Endothelial cell (in vitro differentiated cells): ENCODE results near the gene GNAO1. TPM values are rescaled to one million over a fixed set of nuclear protein-coding genes. Genes with fewer than 3 reads are reported as not detected.

Experiments
- DNase-seq: peaks from one replicate; pipeline ENCODE4 v3.0.0; 2021; ENCODE audit warnings: low spot score
- H3K27ac Mint-ChIP-seq: one replicate; pipeline ENCODE4 v1.8.0; 2021; ENCODE audit warnings: mixed read lengths, inconsistent platforms; ENCODE audit not compliant: unreplicated experiment
- H3K27me3 Mint-ChIP-seq: one replicate; pipeline ENCODE4 v1.8.0; 2021; ENCODE audit warnings: mild to moderate bottlenecking, moderate library complexity, mixed read lengths, inconsistent platforms; ENCODE audit not compliant: unreplicated experiment
- H3K36me3 Mint-ChIP-seq: one replicate; pipeline ENCODE4 v1.8.0; 2021; ENCODE audit warnings: mild to moderate bottlenecking, low read depth, mixed read lengths, inconsistent platforms; ENCODE audit not compliant: unreplicated experiment
- H3K4me1 Mint-ChIP-seq: one replicate; pipeline ENCODE4 v1.8.0; 2021; ENCODE audit warnings: mild to moderate bottlenecking, mixed read lengths, inconsistent platforms; ENCODE audit not compliant: unreplicated experiment
- H3K4me3 Mint-ChIP-seq: one replicate; pipeline ENCODE4 v1.8.0; 2021; ENCODE audit warnings: mild to moderate bottlenecking, mixed read lengths, inconsistent platforms; ENCODE audit not compliant: unreplicated experiment
- H3K9me3 Mint-ChIP-seq: one replicate; pipeline ENCODE4 v1.8.0; 2021; ENCODE audit warnings: mixed read lengths, inconsistent platforms; ENCODE audit not compliant: unreplicated experiment
- CTCF ChIP-seq: fragments of 200-600 bp; sonication (generic); IDR thresholded peaks from one replicate; pipeline ENCODE4 v1.5.0; 2021; ENCODE audit warnings: antibody characterized with exemption; ENCODE audit not compliant: unreplicated experiment
- total RNA-seq: library from RNA; stranded (reverse); fragmentation: NEBNext Ultra II Directional; extraction: Animal tissue kit (Norgen Biotek cat#: 25700); gene quantifications from one replicate; pipeline ENCODE4 v1.2.1, GENCODE V29; 2021; ENCODE audit not compliant: unreplicated experiment

Gene GNAO1
- total RNA-seq, 1 donor from 2014 or later: 0.69 TPM

- H3K4me1 Mint-ChIP-seq: no peaks in the 10 kb centered on the region
- H3K27ac Mint-ChIP-seq: no peak overlapping the region
- no peaks in the 10 kb centered on the region for H3K36me3 Mint-ChIP-seq
- no peak for TF ChIP-seq CTCF
- DNase-seq: no peak
- H3K9me3 Mint-ChIP-seq: no peaks in the 10 kb centered on the region
- H3K4me3 Mint-ChIP-seq: no peak overlapping the region
- H3K27me3 Mint-ChIP-seq: peaks cover 7% of the 10 kb centered on the region
These were observed 117.7 kb downstream of the GNAO1 start for GRCh38 chr16:56309008-56309407.

- no peak for DNase-seq
- Mint-ChIP-seq H3K4me3 (no peak overlapping the region), H3K9me3 (no peaks in the 10 kb centered on the region), H3K27ac (no peak overlapping the region), H3K27me3 (peaks cover 4% of the 10 kb centered on the region), H3K4me1 (no peaks in the 10 kb centered on the region), H3K36me3 (no peaks in the 10 kb centered on the region)
- TF ChIP-seq CTCF: no peak
These were observed 119.4 kb downstream of the GNAO1 start for GRCh38 chr16:56310690-56311089.

GRCh38 chr16:56311208-56312027 lies 120.1 kb downstream of the GNAO1 start:
- Mint-ChIP-seq H3K4me3 (no peak overlapping the region), H3K9me3 (no peaks in the 10 kb centered on the region), H3K4me1 (no peaks in the 10 kb centered on the region), H3K27me3 (peaks cover 6% of the 10 kb centered on the region), H3K27ac (no peak overlapping the region), H3K36me3 (no peaks in the 10 kb centered on the region)
- DNase-seq: no peak
- TF ChIP-seq CTCF: no peak

- H3K27ac Mint-ChIP-seq: no peak overlapping the region
- H3K36me3 Mint-ChIP-seq: no peaks in the 10 kb centered on the region
- no peak for DNase-seq
- no peak overlapping the region for H3K4me3 Mint-ChIP-seq
- no peaks in the 10 kb centered on the region for H3K4me1 Mint-ChIP-seq
- no peak for TF ChIP-seq CTCF
- H3K27me3 Mint-ChIP-seq: peaks cover 6% of the 10 kb centered on the region
- no peaks in the 10 kb centered on the region for H3K9me3 Mint-ChIP-seq
These were observed 120.7 kb downstream of the GNAO1 start for GRCh38 chr16:56312028-56312300.

- Mint-ChIP-seq H3K9me3 (no peaks in the 10 kb centered on the region), H3K36me3 (no peaks in the 10 kb centered on the region)
- TF ChIP-seq CTCF: no peak
These were observed 121.3 kb downstream of the GNAO1 start for GRCh38 chr16:56312556-56312955.

More at GRCh38 chr16:56312556-56312955, 121.3 kb downstream of the GNAO1 start:
- Mint-ChIP-seq H3K4me1 (no peaks in the 10 kb centered on the region), H3K4me3 (no peak overlapping the region), H3K27me3 (peaks cover 5% of the 10 kb centered on the region), H3K27ac (no peak overlapping the region)
- DNase-seq: no peak
